Lower lobe of right lung (tissue), 2 donors: Measurements from ENCODE around the gene CAMKMT. TPM values are rescaled to one million over a fixed set of nuclear protein-coding genes. Genes with fewer than 3 reads are reported as not detected.
"Not testable (repeated sequence)": the region's sequence is repeated elsewhere in the genome, so short reads cannot be mapped to it uniquely, and the experiment has no call there.

ENCODE experiments used
- ATAC-seq, 2 donors: fragments of 200-7000 bp; cut with Tn5 transposase; one replicate each; pipeline ENCODE4 v1.9.1; 2020 to 2022; ENCODE audit warnings: mild to moderate bottlenecking in 2 of 2, moderate library complexity in 2 of 2
- DNase-seq: peaks from one replicate; pipeline ENCODE4 v3.0.0-alpha.2; 2020
- H3K27ac ChIP-seq: fragments of 200-600 bp; one replicate; pipeline ENCODE4 v1.8.0; 2022
- H3K27me3 ChIP-seq: fragments of 200-600 bp; one replicate; pipeline ENCODE4 v1.8.0; 2022; ENCODE audit warnings: low read depth
- H3K36me3 ChIP-seq: fragments of 200-600 bp; one replicate; pipeline ENCODE4 v1.8.0; 2022; ENCODE audit warnings: mild to moderate bottlenecking
- H3K4me1 ChIP-seq: fragments of 200-600 bp; one replicate; pipeline ENCODE4 v1.8.0; 2022
- H3K4me3 ChIP-seq: fragments of 200-600 bp; one replicate; pipeline ENCODE4 v1.8.0; 2022; ENCODE audit warnings: mild to moderate bottlenecking
- H3K9me3 ChIP-seq: fragments of 200-600 bp; one replicate; pipeline ENCODE4 v1.8.0; 2022
- CTCF ChIP-seq: fragments of 200-600 bp; IDR thresholded peaks from one replicate; pipeline ENCODE4 v1.8.0; 2022; ENCODE audit warnings: antibody characterized with exemption, mild to moderate bottlenecking
- intact Hi-C: fragments of 100-400 bp; cut with DNase I; formaldehyde crosslinking; loops from one replicate; pipeline ENCODE4 v1.11.0; 2022
- total RNA-seq: library from RNA; stranded (reverse); fragmentation: NEBNext Ultra II Directional; extraction: Animal tissue kit (Norgen Biotek cat#: 25700); gene quantifications from one replicate; pipeline ENCODE4 v1.2.1, GENCODE V29; 2021
- donor health status: DM: no; HTN: yes; CAD: no; lungs with severe emphysema.

CAMKMT gene
- total RNA-seq, 1 donor from 2014 or later: 10.5 TPM

- no peak for TF ChIP-seq CTCF
- intact Hi-C loops: no loop called here
- Histone ChIP-seq H3K4me1 (no peaks in the 10 kb centered on the region), H3K27me3 (no peaks in the 10 kb centered on the region), H3K4me3 (no peak overlapping the region), H3K27ac (no peak overlapping the region), H3K36me3 (no peaks in the 10 kb centered on the region), H3K9me3 (no peaks in the 10 kb centered on the region)
- ATAC-seq (no peak), DNase-seq (no peak)
Observed at GRCh38 chr2:44495035-44495434, 133.3 kb downstream of the CAMKMT start.

GRCh38 chr2:44495544-44495943 is 133.8 kb downstream of the CAMKMT start:
- H3K27ac ChIP-seq: no peak overlapping the region
- H3K4me3 ChIP-seq: no peak overlapping the region
- ATAC-seq (no peak), DNase-seq (no peak)
- intact Hi-C loops: no loop called here
- no peaks in the 10 kb centered on the region for H3K9me3 ChIP-seq
- no peak for TF ChIP-seq CTCF
- no peaks in the 10 kb centered on the region for H3K36me3 ChIP-seq
- no peaks in the 10 kb centered on the region for H3K4me1 ChIP-seq
- no peaks in the 10 kb centered on the region for H3K27me3 ChIP-seq

- no peak overlapping the region for H3K27ac ChIP-seq
- H3K9me3 ChIP-seq: no peaks in the 10 kb centered on the region
- ATAC-seq (no peak), DNase-seq (no peak)
- H3K4me3 ChIP-seq: no peak overlapping the region
- H3K36me3 ChIP-seq: no peaks in the 10 kb centered on the region
- intact Hi-C loops: no loop called here
- no peak for TF ChIP-seq CTCF
- H3K27me3 ChIP-seq: no peaks in the 10 kb centered on the region
- H3K4me1 ChIP-seq: no peaks in the 10 kb centered on the region
Observed at GRCh38 chr2:44496130-44496529, 134.4 kb downstream of the CAMKMT start.

GRCh38 chr2:44498551-44498950 is 136.8 kb downstream of the CAMKMT start:
- no peaks in the 10 kb centered on the region for H3K9me3 ChIP-seq
- intact Hi-C loops: no loop called here
- H3K27ac ChIP-seq: no peak overlapping the region
- no peak overlapping the region for H3K4me3 ChIP-seq
- ATAC-seq: no peak
- no peak for DNase-seq
- no peaks in the 10 kb centered on the region for H3K36me3 ChIP-seq
- no peak for TF ChIP-seq CTCF
- H3K4me1 ChIP-seq: no peaks in the 10 kb centered on the region
- no peaks in the 10 kb centered on the region for H3K27me3 ChIP-seq

- H3K36me3 ChIP-seq, intact Hi-C loops, H3K9me3 ChIP-seq, DNase-seq, H3K27ac ChIP-seq, ATAC-seq, H3K4me3 ChIP-seq, H3K4me1 ChIP-seq, H3K27me3 ChIP-seq: not testable (repeated sequence)
Observed at GRCh38 chr2:44505664-44506063, 143.9 kb downstream of the CAMKMT start.

- DNase-seq (no peak), ATAC-seq (no peak)
- Histone ChIP-seq H3K9me3 (no peaks in the 10 kb centered on the region), H3K4me3 (no peak overlapping the region), H3K27ac (no peak overlapping the region), H3K36me3 (no peaks in the 10 kb centered on the region), H3K4me1 (no peaks in the 10 kb centered on the region), H3K27me3 (no peaks in the 10 kb centered on the region)
- no peak for TF ChIP-seq CTCF
- intact Hi-C loops: no loop called here
Observed at GRCh38 chr2:44510246-44510645, 148.5 kb downstream of the CAMKMT start.
